IPS-18a (cell line): Measurements from ENCODE around the gene ACVRL1.
A peak's percentile ranks its signal among the peaks of the same experiment; 100 is the strongest.

Experiments
- H3K27ac ChIP-seq: one replicate; pipeline ENCODE4 v1.5.1; 2013; ENCODE audit warnings: low read length
- H3K27me3 ChIP-seq: one replicate; pipeline ENCODE4 v1.6.1; 2013; ENCODE audit warnings: mild to moderate bottlenecking, low read length; ENCODE audit not compliant: control insufficient read depth, insufficient read depth
- H3K36me3 ChIP-seq: one replicate; pipeline ENCODE4 v1.6.1; 2013; ENCODE audit warnings: low read depth, low read length; ENCODE audit not compliant: control insufficient read depth
- H3K4me1 ChIP-seq: one replicate; pipeline ENCODE4 v1.6.1; 2013; ENCODE audit warnings: low read depth, low read length; ENCODE audit not compliant: control insufficient read depth
- H3K4me3 ChIP-seq: one replicate; pipeline ENCODE4 v1.5.1; 2013; ENCODE audit warnings: low read length
- H3K9ac ChIP-seq: one replicate; pipeline ENCODE4 v1.6.1; 2013; ENCODE audit warnings: mild to moderate bottlenecking, low read length, moderate library complexity
- H3K9me3 ChIP-seq: one replicate; pipeline ENCODE4 v1.6.1; 2013; ENCODE audit warnings: low read depth, low read length; ENCODE audit not compliant: control insufficient read depth

The ACVRL1 gene

DNA sequence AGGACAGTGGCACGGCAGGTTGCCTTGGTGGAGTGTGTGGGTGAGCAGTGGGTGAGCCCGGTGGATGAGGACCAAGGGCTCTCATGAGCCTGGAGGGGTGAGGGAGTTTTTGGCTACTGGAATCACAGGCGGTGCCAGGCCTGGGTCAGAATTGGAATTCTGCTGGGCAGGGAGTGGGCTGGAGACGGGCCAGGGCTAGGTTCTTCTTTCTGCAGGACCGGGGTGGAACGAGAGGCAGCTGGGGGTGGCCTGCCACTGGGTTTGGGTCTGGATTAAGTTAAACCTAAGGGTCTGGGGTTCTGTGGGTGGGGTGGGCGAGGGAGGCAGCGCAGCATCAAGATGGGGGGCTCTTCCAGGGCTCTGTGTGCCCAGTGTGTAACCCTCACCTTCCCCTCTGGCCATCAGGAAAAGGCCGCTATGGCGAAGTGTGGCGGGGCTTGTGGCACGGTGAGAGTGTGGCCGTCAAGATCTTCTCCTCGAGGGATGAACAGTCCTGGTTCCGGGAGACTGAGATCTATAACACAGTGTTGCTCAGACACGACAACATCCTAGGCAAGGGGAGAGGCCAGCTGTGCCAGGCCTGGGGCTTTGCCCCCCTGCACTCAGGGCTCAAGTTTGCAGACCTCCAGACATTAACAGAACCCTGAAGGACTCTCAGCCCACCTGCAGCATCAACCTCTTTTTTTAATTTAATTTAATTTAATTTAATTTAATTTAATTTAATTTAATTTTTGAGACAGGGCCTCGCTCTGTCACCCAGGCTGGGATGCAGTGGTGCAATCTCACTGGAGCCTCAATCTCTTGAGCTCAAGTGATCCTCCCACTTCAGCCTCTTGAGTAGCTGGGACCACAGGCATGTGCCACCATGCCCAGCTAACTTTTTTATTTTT is 7.0 kb downstream of the ACVRL1 start:
- Histone ChIP-seq H3K4me3 (no peak overlapping the region), H3K9me3 (no peaks in the 10 kb centered on the region), H3K4me1 (peaks cover 3% of the 10 kb centered on the region), H3K27me3 (no peaks in the 10 kb centered on the region), H3K36me3 (no peaks in the 10 kb centered on the region), H3K27ac (no peak overlapping the region), H3K9ac (no peak overlapping the region)

DNA sequence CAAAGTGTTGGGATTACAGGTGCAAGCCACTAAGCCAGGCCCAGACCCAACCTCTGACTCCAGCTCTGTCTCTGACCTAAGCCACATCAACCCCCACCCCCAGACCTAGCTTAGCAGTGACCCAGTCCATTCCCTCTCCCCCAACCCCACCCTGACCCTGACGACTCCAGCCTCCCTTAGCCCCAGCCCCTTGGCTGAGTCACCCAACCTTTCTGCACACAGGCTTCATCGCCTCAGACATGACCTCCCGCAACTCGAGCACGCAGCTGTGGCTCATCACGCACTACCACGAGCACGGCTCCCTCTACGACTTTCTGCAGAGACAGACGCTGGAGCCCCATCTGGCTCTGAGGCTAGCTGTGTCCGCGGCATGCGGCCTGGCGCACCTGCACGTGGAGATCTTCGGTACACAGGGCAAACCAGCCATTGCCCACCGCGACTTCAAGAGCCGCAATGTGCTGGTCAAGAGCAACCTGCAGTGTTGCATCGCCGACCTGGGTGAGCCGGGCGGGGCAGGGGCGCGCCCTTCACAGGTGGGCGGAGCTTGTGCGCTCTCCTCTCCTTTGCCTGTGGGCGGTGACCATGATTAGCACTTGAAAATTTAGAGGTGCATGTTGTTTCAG is 7.8 kb downstream of the ACVRL1 start:
- no peak overlapping the region for H3K9ac ChIP-seq

DNA sequence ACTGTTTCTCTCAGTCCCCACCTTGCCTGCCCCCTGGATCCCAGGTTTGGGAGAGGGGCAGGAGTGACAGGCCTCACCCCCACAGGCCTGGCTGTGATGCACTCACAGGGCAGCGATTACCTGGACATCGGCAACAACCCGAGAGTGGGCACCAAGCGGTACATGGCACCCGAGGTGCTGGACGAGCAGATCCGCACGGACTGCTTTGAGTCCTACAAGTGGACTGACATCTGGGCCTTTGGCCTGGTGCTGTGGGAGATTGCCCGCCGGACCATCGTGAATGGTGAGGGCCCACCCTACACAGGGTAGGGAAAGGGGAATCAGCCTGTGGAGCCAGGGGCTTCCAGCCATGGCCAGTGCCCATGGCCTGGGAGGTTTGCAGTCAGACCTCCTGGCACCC is 8.6 kb downstream of the ACVRL1 start:
- Histone ChIP-seq H3K9ac (no peak overlapping the region), H3K27ac (no peak overlapping the region)

More for the DNA sequence above, 7.8 kb downstream of the ACVRL1 start:
- Histone ChIP-seq H3K4me1 (peaks cover 3% of the 10 kb centered on the region), H3K4me3 (no peak overlapping the region), H3K27ac (no peak overlapping the region), H3K9me3 (no peaks in the 10 kb centered on the region), H3K27me3 (no peaks in the 10 kb centered on the region), H3K36me3 (no peaks in the 10 kb centered on the region)

DNA sequence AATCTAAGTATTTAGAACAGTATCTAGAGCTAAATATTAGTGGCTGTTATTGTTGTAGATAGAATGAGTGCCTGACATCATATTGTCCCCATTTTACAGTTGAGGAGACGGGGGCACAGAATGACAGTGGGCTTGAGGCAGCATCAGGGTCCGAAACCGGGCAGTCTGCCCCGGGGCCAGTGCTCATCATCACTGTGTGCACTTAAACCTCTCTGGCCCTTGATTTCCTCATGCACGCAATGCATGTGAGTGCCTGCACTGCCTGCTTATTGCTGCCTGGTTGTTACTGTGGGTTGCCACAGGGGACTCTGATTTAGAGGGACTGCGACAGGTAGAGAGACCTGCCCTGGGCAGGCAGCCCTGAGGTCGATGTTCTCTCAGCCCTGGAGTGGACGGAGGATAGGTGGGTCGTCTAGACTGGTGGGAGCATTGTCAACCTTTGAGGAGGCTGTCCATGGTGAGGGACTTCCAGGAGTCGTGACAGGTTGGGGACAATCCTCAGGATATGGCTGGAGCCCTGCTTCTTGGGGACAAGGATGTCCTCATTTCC is 9.8 kb downstream of the ACVRL1 start:
- Histone ChIP-seq H3K27ac (no peak overlapping the region), H3K9me3 (no peaks in the 10 kb centered on the region), H3K36me3 (no peaks in the 10 kb centered on the region), H3K4me3 (no peak overlapping the region), H3K27me3 (no peaks in the 10 kb centered on the region), H3K9ac (no peak overlapping the region), H3K4me1 (peaks cover 8% of the 10 kb centered on the region)

More for the DNA sequence above, 8.6 kb downstream of the ACVRL1 start:
- no peak overlapping the region for H3K4me3 ChIP-seq
- peaks cover 3% of the 10 kb centered on the region for H3K4me1 ChIP-seq
- no peaks in the 10 kb centered on the region for H3K9me3 ChIP-seq
- H3K27me3 ChIP-seq = no peaks in the 10 kb centered on the region
- H3K36me3 ChIP-seq = no peaks in the 10 kb centered on the region

DNA sequence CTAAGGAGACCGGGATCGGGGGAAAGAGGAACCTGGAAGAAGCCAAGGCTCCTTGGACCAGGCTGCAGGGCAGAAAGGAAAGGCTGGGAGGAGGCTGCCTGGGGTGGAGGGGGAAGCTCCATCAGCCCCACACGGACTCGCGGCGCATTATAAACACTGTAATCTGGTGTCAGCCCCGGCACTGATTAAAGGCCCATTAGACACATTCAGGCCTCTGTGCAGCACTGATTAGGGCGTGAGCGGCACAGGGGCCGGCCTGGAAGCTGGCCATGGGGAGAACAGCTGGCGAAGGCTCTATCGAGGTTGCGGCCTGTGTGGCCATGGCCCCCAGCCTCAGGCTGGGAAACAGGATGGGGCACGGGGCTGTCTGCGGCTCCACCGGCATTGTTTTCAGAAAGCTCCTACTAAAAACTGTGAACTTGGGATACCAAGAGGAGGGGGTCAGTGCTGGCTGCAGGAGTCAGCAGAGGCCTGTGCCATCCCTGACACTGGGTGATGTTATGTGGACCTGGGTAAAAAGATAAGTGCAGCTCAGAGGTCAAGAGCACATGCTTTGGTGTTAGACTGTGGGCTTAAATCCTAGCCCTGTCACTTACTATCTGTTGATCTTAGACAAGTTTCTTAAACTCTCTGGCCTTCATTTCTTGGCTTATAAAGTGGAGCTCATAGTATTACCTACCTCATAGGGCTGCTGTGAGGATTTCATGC is 10.6 kb downstream of the ACVRL1 start:
- peaks cover 8% of the 10 kb centered on the region for H3K4me1 ChIP-seq
- no peaks in the 10 kb centered on the region for H3K9me3 ChIP-seq
- no peak overlapping the region for H3K4me3 ChIP-seq
- no peaks in the 10 kb centered on the region for H3K36me3 ChIP-seq
- no peaks in the 10 kb centered on the region for H3K27me3 ChIP-seq
- H3K27ac ChIP-seq = no peak overlapping the region
- H3K9ac ChIP-seq = no peak overlapping the region

DNA sequence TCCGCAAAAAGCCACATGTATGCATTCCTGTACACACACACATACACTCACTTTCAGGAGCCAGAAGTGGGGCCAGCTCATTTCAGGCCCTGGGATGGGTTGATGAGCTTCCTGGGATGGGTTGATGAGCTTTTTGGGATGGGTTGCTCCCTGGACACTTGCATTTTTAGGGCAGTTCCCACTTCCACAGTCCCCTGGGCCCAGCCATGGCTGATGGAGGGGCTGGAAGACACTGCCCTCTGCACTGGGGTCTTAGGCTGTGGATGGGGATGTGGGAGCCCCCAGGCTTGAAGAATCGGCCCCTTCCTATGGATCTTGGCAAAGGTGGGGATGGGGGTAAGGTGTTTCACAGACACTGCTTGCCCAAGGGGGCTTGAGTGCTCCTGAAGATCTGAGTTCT is 12.7 kb downstream of the ACVRL1 start:
- Histone ChIP-seq H3K9ac (no peak overlapping the region), H3K9me3 (no peaks in the 10 kb centered on the region), H3K4me1 (peaks cover 12% of the 10 kb centered on the region), H3K4me3 (no peak overlapping the region), H3K27me3 (peaks cover 8% of the 10 kb centered on the region), H3K27ac (no peak overlapping the region), H3K36me3 (no peaks in the 10 kb centered on the region)

DNA sequence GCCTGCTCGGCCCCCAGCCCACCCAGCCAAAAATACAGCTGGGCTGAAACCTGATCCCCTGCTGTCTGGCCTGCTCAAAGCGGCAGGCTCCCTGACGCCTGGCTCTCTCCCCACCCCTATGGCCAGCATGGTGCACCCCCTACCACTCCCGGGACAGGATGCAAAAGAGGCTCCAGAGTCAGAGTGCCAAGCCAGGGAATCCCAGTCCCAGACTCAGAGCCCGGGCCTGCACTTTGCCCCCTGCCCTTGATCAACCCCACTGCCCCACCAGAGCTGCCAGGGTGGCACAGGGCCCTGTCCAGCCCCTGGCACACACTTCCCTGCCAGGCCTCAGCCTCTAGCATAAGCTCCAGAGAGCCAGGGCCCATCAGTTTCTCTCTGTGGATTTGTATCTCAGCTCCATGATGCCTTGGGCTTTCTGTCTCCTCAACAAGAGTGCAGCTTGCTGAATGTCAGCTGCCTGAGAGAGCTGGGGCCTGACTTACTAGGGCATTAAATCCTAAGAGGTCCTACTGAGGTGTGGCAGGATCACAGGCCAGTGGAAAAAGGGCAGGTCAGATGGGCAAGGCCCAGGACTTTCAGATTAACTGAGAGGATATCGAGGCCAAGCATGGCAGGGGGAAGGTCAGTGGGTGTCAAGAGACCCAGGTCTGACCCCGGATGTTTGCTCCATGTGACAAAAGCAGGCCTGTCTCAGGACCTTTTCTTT is 13.9 kb downstream of the ACVRL1 start:
- H3K36me3 ChIP-seq = no peaks in the 10 kb centered on the region
- H3K9me3 ChIP-seq = no peaks in the 10 kb centered on the region
- H3K27ac ChIP-seq = no peak overlapping the region
- no peak overlapping the region for H3K4me3 ChIP-seq
- peaks cover 12% of the 10 kb centered on the region for H3K4me1 ChIP-seq
- peaks cover 8% of the 10 kb centered on the region for H3K27me3 ChIP-seq
- no peak overlapping the region for H3K9ac ChIP-seq

DNA sequence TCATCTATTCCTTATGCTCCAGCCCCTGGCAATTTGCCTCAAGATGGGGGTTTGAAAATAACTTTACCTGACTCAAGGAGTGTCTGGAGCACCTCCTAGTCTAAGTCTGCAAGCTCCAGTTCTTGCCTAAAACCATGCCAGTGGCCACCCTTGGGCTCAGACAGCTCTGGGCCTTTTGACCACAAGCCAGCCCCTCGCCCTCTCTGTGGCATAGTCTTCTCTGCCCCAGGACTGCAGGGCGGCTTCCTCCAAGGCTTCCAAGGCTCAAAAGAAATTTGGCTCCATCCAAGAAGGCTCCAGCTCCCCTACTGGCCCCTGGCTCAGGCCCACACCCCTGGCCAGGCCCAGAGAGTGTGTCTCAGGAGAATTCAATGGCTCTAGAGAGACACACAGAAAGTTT is 14.8 kb downstream of the ACVRL1 start:
- Histone ChIP-seq H3K27me3 (peaks cover 8% of the 10 kb centered on the region), H3K4me3 (no peak overlapping the region), H3K9me3 (no peaks in the 10 kb centered on the region), H3K9ac (no peak overlapping the region), H3K4me1 (peaks cover 12% of the 10 kb centered on the region), H3K27ac (no peak overlapping the region), H3K36me3 (no peaks in the 10 kb centered on the region)

DNA sequence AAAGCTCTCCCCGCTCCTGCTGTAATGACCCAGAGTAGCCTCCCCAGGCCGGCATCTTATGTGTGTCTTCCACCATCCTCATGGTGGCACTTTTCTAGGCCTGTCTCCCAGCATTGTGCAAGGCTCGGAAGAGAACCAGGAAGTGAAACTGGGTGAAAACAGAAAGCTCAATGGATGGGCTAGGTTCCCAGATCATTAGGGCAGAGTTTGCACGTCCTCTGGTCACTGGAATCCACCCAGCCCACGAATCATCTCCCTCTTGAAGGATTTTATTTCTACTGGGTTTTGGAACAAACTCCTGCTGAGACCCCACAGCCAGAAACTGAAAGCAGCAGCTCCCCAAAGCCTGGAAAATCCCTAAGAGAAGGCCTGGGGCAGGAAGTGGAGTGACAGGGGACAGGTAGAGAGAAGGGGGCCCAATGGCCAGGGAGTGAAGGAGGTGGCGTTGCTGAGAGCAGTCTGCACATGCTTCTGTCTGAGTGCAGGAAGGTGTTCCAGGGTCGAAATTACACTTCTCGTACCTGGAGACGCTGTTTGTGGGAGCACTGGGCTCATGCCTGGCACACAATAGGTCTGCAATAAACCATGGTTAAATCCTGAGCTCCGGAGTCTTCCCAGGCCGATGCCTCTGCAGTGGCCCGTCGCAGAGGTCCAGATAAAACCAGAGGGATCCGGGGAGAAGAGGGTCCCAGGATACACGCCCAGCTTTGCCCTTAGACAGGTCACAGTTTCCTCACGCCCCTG is 15.6 kb downstream of the ACVRL1 start:
- Histone ChIP-seq H3K4me1 (peaks cover 12% of the 10 kb centered on the region), H3K9ac (no peak overlapping the region), H3K27ac (no peak overlapping the region), H3K9me3 (no peaks in the 10 kb centered on the region), H3K36me3 (no peaks in the 10 kb centered on the region), H3K4me3 (no peak overlapping the region), H3K27me3 (peaks cover 8% of the 10 kb centered on the region)

DNA sequence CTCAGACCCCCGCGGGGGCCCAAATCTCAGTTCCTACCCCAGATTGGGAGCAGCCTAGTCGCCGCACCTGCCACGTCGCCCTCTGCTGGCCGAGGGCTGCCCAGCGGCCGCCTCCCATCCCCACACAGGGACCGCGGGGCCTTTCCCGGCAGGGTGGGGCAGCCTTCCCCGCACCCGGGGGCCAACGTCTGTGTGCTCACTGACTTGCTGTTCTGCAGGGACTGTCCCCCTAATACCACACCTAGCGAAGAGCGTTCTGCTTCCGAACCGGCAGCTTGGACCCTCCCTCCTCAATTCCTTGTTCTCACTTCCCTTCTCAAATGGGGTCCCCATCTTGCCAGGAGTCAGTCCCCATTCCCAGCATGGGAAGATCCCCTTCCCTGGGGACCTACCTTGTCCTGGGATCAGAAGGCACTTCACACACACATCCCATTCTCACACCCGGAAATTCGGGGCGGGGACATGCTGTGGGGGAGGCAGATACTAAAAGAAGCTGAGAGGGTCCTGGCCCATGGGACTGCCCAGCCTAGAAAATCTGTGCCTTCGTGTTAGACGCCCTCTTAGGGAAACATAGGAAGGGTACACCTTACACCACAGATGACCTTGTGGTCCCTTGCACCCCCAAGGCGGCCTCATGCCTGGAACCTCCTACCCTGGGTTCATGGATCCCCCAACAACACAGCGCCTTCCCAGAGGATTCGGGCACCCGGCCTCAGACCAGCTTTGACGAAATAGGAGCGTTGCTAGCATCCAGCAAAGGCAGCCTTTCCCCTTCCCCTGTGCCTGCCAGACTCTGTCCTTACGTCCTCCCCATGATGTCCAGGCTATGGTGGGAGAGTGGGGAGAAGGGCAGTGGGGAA is 16.4 kb downstream of the ACVRL1 start:
- no peaks in the 10 kb centered on the region for H3K9me3 ChIP-seq
- H3K4me3 ChIP-seq = peak overlapping the region; percentile 31
- peaks cover 12% of the 10 kb centered on the region for H3K4me1 ChIP-seq
- no peaks in the 10 kb centered on the region for H3K36me3 ChIP-seq
- no peak overlapping the region for H3K27ac ChIP-seq
- peaks cover 8% of the 10 kb centered on the region for H3K27me3 ChIP-seq
- H3K9ac ChIP-seq = no peak overlapping the region
